Neuron (in vitro differentiated cells): ENCODE measurements around the gene VMP1.
"Not testable (repeated sequence)": the region's sequence is repeated elsewhere in the genome, so short reads cannot be mapped to it uniquely, and the experiment has no call there.

ENCODE experiments used
- H2AFZ ChIP-seq: one replicate; pipeline ENCODE4 v1.6.1; 2013; ENCODE audit warnings: low read depth, mild to moderate bottlenecking, inconsistent platforms, low read length, moderate library complexity
- H3K27me3 ChIP-seq: one replicate; pipeline ENCODE4 v1.6.1; 2013; ENCODE audit warnings: low read length; ENCODE audit not compliant: insufficient read depth
- H3K36me3 ChIP-seq: one replicate; pipeline ENCODE4 v1.6.1; 2013; ENCODE audit warnings: low read length; ENCODE audit not compliant: insufficient read depth
- H3K4me1 ChIP-seq: one replicate; pipeline ENCODE4 v1.6.1; 2013; ENCODE audit warnings: low read length; ENCODE audit not compliant: insufficient read depth
- H3K4me3 ChIP-seq: 2 replicates; pipeline ENCODE4 v1.5.1; 2013; ENCODE audit warnings: mild to moderate bottlenecking, low read length, moderate library complexity
- H3K9me3 ChIP-seq: one replicate; pipeline ENCODE4 v1.6.1; 2013; ENCODE audit warnings: low read length

VMP1 gene

GRCh38 chr17:59839651-59840328 lies 132.3 kb downstream of the VMP1 start:
- Histone ChIP-seq H3K4me1 (peaks cover 12% of the 10 kb centered on the region), H3K9me3 (no peaks in the 10 kb centered on the region), H3K36me3 (peaks cover 21% of the 10 kb centered on the region), H2AFZ (no peak overlapping the region), H3K27me3 (no peaks in the 10 kb centered on the region), H3K4me3 (peak overlapping the region; percentile 97)

GRCh38 chr17:59840329-59841090 lies 133.1 kb downstream of the VMP1 start:
- H3K27me3 ChIP-seq, result no peaks in the 10 kb centered on the region
- peaks cover 12% of the 10 kb centered on the region for H3K4me1 ChIP-seq
- peak overlapping the region; percentile 97 for H3K4me3 ChIP-seq
- H3K36me3 ChIP-seq, result peaks cover 21% of the 10 kb centered on the region
- H3K9me3 ChIP-seq, result no peaks in the 10 kb centered on the region
- no peak overlapping the region for H2AFZ ChIP-seq

GRCh38 chr17:59841091-59841881 lies 133.8 kb downstream of the VMP1 start:
- H3K27me3 ChIP-seq, result not testable (repeated sequence)
- peak overlapping the region; percentile 97 for H3K4me3 ChIP-seq

GRCh38 chr17:59841882-59842263 lies 134.4 kb downstream of the VMP1 start:
- Histone ChIP-seq H3K36me3 (peaks cover 21% of the 10 kb centered on the region), H3K4me3 (peak overlapping the region; percentile 97), H3K4me1 (peaks cover 19% of the 10 kb centered on the region)
- H3K9me3 ChIP-seq, H2AFZ ChIP-seq, H3K27me3 ChIP-seq: not testable (repeated sequence)

More at GRCh38 chr17:59841091-59841881, 133.8 kb downstream of the VMP1 start:
- H2AFZ ChIP-seq, H3K9me3 ChIP-seq: not testable (repeated sequence)
- Histone ChIP-seq H3K4me1 (peaks cover 15% of the 10 kb centered on the region), H3K36me3 (peaks cover 21% of the 10 kb centered on the region)

GRCh38 chr17:59842901-59843652 lies 135.6 kb downstream of the VMP1 start:
- H3K27me3 ChIP-seq, result no peaks in the 10 kb centered on the region
- no peak overlapping the region for H2AFZ ChIP-seq
- peaks cover 15% of the 10 kb centered on the region for H3K4me1 ChIP-seq
- no peak overlapping the region for H3K4me3 ChIP-seq
- no peaks in the 10 kb centered on the region for H3K9me3 ChIP-seq
- peaks cover 21% of the 10 kb centered on the region for H3K36me3 ChIP-seq

DNA sequence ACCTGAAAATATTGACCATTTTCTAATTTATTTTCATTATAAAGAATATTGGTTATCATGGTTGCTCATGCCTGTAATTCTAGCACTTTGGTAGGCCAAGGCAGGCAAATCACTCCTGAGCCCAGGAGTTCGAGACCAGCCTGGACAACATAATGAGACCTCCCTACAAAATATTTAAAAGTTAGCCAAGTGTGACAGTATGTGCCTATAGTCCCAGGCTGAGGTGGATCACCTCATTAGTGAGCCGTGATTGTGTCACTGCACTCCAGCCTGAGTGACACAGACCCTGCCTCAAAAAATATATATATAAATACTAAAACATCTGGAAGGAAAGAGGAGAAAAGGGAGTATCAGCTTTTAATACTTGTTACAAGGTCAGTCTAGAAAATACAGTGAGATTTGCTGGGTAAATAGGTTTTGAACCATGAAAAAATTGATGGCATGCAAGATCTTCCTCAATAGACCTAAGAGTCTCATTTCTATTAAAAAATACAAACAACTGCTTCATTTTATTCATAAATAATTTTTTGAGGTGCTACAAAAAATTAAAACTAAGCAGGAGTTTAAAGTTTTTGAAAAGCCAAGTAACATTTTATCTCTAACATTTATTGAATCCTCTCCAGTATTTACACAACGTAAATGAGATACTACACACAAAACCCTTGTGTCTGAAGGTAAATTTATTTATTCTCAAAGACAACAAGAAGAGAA lies 137.6 kb downstream of the VMP1 start:
- Histone ChIP-seq H3K27me3 (no peaks in the 10 kb centered on the region), H3K4me1 (peaks cover 15% of the 10 kb centered on the region), H3K9me3 (no peaks in the 10 kb centered on the region), H2AFZ (no peak overlapping the region), H3K4me3 (no peak overlapping the region), H3K36me3 (peaks cover 12% of the 10 kb centered on the region)

- Histone ChIP-seq H3K27me3 (no peaks in the 10 kb centered on the region), H3K36me3 (peaks cover 5% of the 10 kb centered on the region), H2AFZ (no peak overlapping the region), H3K4me3 (no peak overlapping the region), H3K4me1 (peaks cover 15% of the 10 kb centered on the region), H3K9me3 (no peaks in the 10 kb centered on the region)
These were observed 138.3 kb downstream of the VMP1 start for GRCh38 chr17:59845595-59846393.

DNA sequence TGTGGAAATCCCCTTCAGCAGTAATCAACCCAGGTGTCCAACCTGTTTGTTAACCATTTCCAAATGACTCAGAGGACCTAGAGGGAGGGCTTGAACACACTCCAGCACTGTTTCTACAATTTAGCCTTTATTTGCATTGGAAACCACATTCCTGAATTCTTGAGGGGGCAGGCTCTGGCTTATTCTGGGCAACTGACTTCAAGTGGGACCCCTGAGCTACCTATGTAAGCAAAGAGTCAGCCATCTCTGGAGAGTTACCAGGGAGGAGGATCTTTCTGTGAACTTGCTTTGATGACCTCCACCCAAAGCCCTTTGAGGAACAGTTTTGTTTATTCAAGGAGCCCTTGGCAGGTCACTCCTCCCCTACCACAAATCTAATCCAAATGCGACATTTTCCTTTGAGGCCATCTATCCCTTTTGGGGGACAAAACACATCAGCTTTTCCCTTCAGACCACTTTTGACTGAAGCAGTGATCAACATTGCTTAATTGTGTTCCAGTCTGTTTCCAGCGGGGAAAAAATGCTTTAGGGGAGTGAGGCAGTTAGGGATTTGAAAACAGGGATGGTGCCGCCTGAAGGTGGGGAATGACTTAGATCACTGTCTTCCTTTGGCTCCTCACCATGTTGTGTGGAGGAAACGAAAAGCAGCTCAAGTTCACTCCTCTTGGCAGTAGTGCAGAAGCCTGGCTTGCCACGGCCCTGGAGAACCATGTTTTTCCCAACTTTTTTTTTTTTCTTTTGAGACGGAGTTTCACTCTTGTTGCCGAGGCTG lies 139.1 kb downstream of the VMP1 start:
- Histone ChIP-seq H3K36me3 (no peaks in the 10 kb centered on the region), H3K4me1 (peaks cover 11% of the 10 kb centered on the region), H3K4me3 (no peak overlapping the region), H3K9me3 (no peaks in the 10 kb centered on the region), H3K27me3 (no peaks in the 10 kb centered on the region), H2AFZ (no peak overlapping the region)

- H2AFZ ChIP-seq, result no peak overlapping the region
- no peaks in the 10 kb centered on the region for H3K27me3 ChIP-seq
- H3K4me3 ChIP-seq, result no peak overlapping the region
- no peaks in the 10 kb centered on the region for H3K9me3 ChIP-seq
- no peaks in the 10 kb centered on the region for H3K36me3 ChIP-seq
- peaks cover 8% of the 10 kb centered on the region for H3K4me1 ChIP-seq
These were observed 140.9 kb downstream of the VMP1 start for GRCh38 chr17:59848385-59848668.

DNA sequence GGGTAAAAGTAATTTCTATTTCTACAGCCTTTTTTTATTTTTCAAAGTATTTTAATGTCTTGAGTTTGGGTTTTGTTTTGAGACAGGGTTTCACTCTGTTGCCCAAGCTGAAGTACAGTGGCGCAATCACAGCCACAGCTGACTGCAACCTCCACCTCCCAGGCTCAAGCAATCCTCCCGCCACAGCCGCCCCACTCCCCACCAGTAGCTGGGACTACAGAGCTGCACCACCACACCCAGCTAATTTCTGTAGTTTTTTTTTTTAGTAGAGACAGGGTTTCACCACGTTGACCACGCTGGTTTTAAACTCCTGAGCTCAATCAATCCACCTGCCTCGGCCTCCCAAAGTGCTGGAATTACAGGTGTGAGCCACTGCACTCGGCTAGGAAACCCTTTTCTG lies 141.3 kb downstream of the VMP1 start:
- H3K36me3 ChIP-seq, result no peaks in the 10 kb centered on the region
- H3K4me3 ChIP-seq, result no peak overlapping the region
- no peaks in the 10 kb centered on the region for H3K27me3 ChIP-seq
- H3K9me3 ChIP-seq, result no peaks in the 10 kb centered on the region
- H2AFZ ChIP-seq, result no peak overlapping the region
- peaks cover 9% of the 10 kb centered on the region for H3K4me1 ChIP-seq

- H3K4me3 ChIP-seq, H3K36me3 ChIP-seq, H3K27me3 ChIP-seq, H2AFZ ChIP-seq, H3K9me3 ChIP-seq, H3K4me1 ChIP-seq: not testable (repeated sequence)
These were observed 142.9 kb downstream of the VMP1 start for GRCh38 chr17:59850311-59850710.
